Stimulated activated CD4-positive, alpha-beta T cell treated with anti-CD3 and anti-CD28 coated beads, Interleukin-4, amount 100 ng/mL, for 1 hour (primary cell): Measurements from ENCODE around the gene ATG2B.

Experiments used
- DNase-seq: peaks from one replicate; pipeline ENCODE4 v3.0.0-alpha.2; 2020

Gene ATG2B

GRCh38 chr14:96362965-96363750 lies at the start of gene ATG2B, which contains the start of gene GSKIP:
ATG2B (minus strand) TSS chr14:96363341; CDS start chr14:96362976, 365 bp downstream.
GSKIP (plus strand) TSS chr14:96363526; CDS start chr14:96382248, 18,722 bp downstream.
- peak; percentile 98 for DNase-seq

- no peak for DNase-seq
Measured at GRCh38 chr14:96410119-96410518, 47.0 kb upstream of the ATG2B start.

- no peak for DNase-seq
Measured at GRCh38 chr14:96409701-96410100, 46.6 kb upstream of the ATG2B start.

GRCh38 chr14:96408608-96409007 lies 45.5 kb upstream of the ATG2B start:
- no peak for DNase-seq

GRCh38 chr14:96407935-96408570 lies 44.9 kb upstream of the ATG2B start:
- no peak for DNase-seq

GRCh38 chr14:96405677-96406076 lies 42.5 kb upstream of the ATG2B start:
- no peak for DNase-seq

- DNase-seq = no peak
Measured at GRCh38 chr14:96403409-96403808, 40.3 kb upstream of the ATG2B start.

GRCh38 chr14:96400495-96400894 lies 37.4 kb upstream of the ATG2B start:
- DNase-seq = no peak

- DNase-seq = no peak
Measured at GRCh38 chr14:96399405-96399804, 36.3 kb upstream of the ATG2B start.

- no peak for DNase-seq
Measured at GRCh38 chr14:96398921-96399320, 35.8 kb upstream of the ATG2B start.

- no peak for DNase-seq
Measured at GRCh38 chr14:96398432-96398831, 35.3 kb upstream of the ATG2B start.

- no peak for DNase-seq
Measured at GRCh38 chr14:96394047-96394815, 31.1 kb upstream of the ATG2B start.

- no peak for DNase-seq
Measured at GRCh38 chr14:96393071-96393691, 30.0 kb upstream of the ATG2B start.

- DNase-seq = peak; percentile 100
Measured at GRCh38 chr14:96391293-96392118, 28.4 kb upstream of the ATG2B start.

GRCh38 chr14:96390965-96391292 lies 27.8 kb upstream of the ATG2B start:
- DNase-seq = no peak

- no peak for DNase-seq
Measured at GRCh38 chr14:96385385-96385784, 22.2 kb upstream of the ATG2B start.

- DNase-seq = no peak
Measured at GRCh38 chr14:96384740-96385139, 21.6 kb upstream of the ATG2B start.

GRCh38 chr14:96384053-96384452 lies 20.9 kb upstream of the ATG2B start:
- no peak for DNase-seq

- DNase-seq = no peak
Measured at GRCh38 chr14:96383445-96383844, 20.3 kb upstream of the ATG2B start.

GRCh38 chr14:96380735-96381134 lies 17.6 kb upstream of the ATG2B start:
- DNase-seq = no peak

GRCh38 chr14:96376093-96376492 lies 13.0 kb upstream of the ATG2B start:
- DNase-seq = no peak

GRCh38 chr14:96373538-96373937 lies 10.4 kb upstream of the ATG2B start:
- DNase-seq = no peak
